Stimulated activated CD4-positive, alpha-beta T cell treated with anti-CD3 and anti-CD28 coated beads, Interleukin-2, amount 100 ng/mL, for 4 hours (primary cell): ENCODE data around the gene TEAD4.

Experiments used
- DNase-seq: peaks from one replicate; pipeline ENCODE4 v3.0.0-alpha.2; 2020; ENCODE audit warnings: low read depth

TEAD4 gene

DNA sequence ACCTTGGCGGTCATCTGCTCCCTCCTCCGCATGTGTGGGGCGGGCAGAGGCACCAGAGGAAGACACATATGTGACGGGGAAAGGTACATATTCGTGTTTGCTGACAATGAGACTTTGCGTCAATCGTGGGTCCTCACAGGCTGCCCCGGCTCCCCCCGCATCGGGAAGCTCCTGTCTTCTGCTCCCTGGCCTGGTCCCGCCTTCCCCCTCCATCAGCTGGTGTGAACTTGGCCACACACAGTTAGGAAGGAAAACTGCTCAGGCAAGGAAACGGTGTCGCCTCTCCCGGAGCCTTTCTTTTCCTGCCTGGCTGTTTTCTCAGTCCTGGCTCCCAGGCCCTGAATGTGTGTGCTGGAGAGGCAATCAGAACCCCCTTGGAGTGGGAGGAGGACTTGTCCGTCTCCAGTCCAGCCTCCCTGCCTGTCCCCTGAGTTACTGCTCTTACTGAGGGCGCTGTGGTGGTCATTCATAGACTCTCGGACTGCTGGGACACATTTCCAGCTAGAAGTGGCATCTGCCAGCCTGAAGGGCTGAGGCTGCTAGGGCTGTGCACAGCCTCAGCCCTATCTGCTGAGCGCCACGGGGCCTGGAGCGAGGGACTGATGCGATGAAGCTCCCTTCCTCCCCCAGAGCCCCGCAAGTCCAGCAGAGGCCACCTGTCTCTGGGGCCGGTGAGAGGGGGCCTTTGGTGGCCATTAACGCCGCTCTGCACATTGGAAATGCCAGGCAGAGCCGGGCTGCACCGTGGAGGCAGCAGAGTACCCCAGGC lies 73.8 kb downstream of the TEAD4 start:
- no peak for DNase-seq

DNA sequence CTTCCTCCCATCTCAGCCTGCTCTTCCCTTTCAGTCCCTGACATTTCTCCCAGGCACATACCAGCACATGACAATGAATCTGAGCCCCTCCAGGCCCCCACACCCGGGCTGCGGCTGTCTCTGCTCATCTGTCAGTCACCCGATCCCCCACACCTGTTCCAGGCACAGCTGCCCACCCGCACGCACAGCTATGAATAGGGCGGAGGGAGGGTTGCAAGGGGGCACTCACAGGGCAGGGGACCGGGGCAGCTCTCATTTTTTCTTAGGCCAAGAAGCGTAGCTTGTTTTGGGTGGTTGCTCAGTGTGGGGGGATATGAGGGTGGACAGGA lies 74.3 kb downstream of the TEAD4 start:
- no peak for DNase-seq

DNA sequence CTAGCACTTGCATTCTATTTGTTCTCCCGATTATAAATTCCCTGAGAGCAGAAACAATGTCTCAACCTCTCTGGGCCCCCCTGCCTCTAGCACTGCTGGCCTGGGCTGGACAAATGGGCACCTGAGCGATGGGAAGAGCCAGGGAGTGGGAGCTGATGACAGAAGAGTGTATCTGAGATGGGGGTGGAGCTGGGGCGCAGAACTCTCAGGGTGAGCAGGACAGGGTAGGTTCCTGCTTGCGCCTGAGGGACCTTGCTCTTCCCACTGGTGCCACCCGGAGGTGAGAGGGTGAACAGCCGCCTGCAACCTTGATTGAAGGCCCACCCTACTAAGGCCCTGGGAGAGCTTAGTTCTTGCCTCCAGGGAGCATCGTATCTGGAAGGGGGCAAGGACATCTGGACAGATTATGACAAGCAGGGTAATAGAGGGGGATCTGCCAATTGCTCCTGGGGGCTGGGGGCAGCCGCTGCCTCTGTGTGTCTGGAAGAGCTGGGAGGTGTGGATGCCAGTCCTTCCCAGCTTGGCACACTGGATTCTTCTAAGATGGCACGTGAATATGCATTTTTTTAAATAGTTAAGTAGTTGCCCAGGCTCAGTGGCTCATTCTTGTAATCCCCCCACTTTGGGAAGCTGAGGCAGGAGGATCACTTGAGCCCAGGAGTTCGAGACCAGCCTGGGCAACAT lies 75.0 kb downstream of the TEAD4 start:
- DNase-seq: no peak

DNA sequence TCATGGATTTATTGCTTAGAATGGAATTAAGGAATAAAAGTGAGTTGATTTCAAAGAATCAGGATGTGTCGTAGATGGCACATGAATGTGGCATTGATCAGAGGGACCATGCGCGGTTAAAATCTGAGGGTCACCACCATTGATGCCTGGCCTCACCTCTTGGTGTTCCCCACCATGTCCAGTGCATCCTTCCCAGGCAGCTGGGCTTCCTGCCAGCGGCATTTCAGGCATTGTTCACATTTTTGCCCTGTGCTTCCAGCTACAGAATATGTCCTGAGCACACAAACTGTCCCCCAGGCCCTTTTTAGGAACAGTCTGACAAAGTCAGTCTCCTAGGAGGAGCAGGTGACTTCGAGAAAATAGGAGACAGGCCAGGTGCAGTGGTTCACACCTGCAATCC lies 76.0 kb downstream of the TEAD4 start:
- DNase-seq: no peak

DNA sequence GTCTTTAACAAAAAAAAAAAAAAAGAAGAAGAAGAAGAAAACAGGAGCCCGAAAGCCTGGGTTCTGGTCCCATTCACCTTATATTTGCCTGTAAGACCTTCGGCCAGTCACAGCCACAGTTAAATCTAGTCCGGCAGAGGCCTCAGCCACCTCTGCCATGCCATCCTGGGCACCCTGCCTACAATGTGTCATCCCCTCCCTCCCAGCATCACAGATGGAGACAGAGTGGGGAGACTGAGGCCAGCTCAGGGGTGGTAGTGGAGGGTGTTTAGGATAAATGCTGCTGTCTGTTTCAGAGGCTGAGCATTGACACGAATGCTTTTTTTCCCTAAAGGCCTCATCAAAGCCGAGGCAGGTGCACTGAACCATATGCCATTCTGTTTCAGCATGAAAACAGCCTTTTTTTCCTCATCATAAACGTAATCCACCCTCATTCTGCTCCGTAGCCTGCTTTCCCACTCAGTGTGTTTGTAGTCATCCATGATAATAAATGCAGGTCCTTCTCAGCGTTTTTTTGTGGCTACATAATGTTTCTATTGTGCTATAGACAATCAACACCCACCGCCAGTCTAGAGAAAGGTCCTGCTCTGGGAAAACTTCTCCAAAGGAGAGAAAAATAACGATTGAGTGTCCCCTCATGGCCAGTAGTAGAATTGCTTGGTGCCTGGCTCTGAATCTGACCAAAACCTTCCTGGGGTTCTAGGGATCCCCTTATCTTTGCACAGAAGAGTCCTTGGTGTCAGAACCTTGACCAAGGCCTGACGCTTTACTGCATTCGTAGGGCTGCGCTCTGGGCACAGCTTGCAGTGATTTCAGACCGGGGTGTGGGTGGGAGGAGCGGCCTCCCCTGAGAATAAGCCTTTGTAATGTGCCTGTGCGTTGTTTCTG lies 76.9 kb downstream of the TEAD4 start:
- no peak for DNase-seq

DNA sequence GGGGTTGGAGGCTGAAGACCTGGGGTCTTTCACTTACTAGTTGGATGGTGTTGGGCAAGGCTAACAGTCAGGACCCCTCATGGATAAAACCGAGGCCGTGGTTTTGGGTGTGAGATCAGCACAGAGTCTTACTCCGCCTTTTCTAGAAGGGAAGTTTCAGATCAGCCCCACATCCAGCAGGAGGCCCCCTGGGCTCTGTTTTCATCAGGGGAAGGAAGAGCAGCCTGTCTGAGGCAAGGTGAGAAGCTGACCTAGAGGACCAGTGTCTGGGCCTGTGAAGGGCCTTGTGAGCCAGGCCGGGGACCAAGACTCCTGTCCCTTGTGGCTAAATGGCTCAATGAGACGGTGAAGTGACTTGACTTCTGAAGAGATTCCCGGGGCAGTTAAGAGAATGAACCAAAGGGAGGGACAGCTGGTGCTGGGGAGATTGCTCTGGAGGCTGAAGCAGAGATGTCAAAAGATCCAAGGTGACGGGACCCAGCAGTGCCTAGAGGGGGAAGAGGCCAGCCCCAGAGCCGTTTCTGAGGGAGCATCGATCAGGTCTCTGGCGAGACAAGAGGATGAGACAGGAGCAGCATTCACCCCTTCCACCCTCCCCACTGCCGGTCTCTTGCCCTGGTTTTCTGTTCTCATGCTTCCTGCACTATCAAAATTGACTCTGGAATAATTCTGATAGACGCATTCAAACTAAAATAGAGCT lies 77.9 kb downstream of the TEAD4 start:
- DNase-seq: no peak

DNA sequence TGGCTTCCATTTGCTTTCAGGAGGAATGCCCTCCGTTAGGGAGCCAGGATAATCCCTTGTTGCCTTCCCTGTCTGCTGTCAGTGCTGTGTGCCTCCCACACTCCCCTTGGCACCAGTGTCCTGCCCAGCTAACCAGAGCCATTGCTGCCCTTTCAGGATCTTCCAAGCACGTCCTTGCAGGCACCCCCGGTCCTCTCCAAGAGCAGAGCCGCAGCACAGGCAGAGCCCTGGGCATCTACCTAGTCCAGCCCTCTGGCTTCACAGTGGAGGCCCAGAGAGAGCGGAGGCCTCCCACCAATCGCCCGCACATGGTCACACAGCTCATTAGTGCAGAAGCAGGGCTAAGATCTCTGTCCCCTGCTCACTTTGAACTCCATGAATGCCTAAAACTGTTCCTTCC lies 79.0 kb downstream of the TEAD4 start:
- DNase-seq: no peak

DNA sequence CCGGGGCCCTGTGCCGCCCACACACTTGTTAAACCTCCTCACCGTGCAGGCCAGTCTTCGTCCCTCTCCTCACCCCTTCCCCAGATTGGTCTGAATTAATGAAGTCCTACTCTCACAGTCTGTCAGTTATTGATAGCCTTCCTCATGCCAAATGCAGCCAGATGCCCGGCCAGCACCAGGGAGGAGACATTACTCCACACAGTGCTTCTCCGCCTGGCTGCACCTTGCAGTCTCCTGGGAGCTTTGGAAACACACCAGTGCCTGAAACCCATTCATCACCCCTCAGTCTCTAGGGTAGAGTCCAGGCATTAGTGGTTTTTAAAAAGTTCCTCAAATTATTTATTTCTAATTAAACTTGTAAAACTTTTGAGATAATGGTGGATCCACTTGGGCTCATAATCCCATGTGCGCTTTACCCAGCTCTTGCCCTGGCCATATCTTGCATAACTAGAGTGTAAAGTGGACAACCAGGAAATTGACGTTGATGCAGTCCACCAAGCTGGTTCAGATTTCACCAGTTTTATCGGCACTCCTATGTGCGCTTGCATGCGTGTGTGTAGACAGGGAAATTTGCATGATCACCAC lies 79.8 kb downstream of the TEAD4 start:
- DNase-seq: no peak

DNA sequence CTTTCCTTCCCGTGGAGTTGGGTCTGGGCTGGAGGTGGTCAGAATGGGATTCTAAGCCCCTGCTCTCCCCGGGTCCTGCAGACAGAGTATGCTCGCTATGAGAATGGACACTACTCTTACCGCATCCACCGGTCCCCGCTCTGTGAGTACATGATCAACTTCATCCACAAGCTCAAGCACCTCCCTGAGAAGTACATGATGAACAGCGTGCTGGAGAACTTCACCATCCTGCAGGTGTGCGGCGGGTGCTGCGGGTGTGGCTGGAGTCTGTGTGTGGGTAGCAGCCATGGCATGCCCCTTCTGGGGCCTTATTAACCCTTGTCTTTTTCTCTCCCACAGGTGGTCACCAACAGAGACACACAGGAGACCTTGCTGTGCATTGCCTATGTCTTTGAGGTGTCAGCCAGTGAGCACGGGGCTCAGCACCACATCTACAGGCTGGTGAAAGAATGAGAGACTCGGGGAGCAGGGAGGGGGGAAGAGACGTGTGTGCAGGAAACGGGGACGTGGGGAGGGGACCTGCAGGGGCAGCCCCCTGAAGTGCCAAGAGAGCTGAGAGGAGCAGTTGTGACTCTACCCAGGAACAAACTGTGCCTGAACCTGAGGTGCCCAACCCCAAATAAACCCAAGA lies 80.9 kb downstream of the TEAD4 start:
- no peak for DNase-seq

DNA sequence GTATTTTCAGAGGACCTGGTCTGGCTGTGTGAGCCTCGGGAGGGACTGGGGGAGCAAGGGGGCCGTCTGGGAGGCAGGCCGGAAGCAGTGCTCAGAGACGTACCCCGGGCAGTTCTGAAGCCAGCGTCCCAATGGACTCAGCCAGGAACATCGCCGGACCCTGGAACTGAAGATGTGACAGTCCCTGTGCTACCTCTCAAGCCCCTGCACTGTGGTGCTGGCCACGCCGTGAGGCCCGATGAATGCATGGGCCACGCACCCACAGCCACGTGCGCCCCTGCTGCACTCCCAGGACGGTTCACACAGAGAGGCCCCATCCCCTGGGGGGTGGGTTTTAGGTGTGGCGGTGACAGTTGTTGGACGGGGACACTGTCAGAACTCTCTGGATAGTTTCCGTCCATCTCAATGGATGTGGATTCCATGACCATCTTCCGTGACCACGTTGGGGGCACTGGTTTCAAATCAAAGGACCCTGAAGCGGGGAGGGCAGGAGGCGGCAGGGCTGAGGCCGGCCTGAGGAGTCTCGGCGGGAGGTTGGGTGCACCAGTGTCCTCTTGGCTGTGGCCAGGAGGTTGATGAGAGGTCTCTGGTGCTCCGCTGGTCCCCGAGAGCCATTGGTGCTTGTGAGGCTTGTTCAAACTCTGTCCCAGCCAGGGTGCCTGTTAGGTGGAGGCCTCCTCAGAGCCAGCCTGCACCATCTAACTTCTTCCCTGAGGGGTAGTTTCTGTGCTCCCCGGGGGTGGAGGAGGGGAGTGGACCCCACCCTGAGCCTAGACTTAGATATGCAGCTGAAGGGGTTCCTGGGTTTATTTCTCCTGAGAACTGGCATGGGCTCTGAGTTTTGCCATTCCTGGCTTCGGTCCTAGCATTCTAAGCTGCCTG lies 81.7 kb downstream of the TEAD4 start:
- no peak for DNase-seq

DNA sequence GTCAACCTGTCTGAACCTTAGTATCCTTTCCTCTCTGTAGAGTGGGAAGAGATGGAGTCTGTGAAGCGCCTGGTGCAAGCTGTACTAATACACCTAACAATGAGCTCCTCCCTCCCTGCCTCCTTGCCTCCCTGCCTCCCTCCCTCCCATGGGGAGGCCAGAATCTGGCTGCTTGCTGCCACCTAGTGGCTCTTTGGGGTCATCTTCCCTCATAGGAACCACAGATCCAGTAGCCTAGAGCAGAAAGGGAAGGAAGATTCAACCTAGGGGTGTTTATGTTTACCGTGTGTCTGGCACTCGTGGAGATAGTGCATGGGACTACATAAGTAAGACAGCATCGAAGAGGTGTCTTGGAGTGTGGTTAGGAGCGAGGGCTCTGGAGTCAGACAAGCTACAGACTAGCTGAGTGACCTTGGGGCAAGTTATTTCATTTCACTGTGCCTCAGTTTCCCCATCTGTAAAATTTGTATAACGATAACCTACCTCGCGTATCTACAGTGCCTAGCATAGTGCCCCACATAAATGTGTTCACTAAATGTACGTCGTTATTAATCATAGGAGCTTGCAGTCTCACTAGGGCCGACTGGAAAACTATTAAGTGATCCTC lies 82.5 kb downstream of the TEAD4 start:
- peak; percentile 23 for DNase-seq

DNA sequence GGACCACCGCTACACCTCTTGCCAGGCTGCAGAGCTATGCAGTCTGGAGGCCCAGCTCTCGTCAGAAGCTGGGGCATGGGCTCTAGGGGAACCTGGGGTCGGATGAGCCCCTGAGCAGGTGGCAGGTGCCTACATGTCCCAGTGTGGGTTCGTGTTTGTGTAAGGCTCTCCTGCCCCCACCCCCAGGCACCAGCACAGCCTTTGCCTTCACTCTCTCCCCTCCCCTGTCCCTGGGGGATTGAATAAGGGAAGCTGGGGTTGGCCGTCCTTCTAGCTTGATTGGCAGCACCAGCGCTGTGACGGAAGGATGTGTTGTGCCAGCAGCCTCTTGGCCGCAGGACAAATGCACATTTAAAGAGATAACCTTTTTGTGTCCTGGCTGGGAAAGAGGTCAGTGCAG lies 83.2 kb downstream of the TEAD4 start:
- DNase-seq: no peak

DNA sequence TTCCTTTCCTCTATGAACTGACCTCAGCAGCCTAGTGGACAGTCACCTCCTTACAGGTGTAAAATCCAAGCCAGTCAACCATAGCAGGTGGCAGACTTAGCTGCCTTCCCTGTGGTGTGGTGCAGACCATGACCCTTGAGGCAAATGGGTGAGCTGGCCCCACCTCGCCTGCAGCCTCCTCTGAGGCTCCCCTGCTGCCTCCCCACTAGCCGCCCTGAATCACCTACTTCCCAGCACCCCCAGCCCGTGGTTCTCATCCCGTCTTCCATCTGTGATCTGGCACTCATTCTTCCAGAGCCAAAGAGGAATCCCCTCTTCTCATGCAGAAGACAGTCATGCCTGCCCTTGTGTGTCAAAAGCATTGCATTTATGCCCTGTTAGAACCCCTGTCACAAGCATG lies 83.6 kb downstream of the TEAD4 start:
- DNase-seq: no peak

DNA sequence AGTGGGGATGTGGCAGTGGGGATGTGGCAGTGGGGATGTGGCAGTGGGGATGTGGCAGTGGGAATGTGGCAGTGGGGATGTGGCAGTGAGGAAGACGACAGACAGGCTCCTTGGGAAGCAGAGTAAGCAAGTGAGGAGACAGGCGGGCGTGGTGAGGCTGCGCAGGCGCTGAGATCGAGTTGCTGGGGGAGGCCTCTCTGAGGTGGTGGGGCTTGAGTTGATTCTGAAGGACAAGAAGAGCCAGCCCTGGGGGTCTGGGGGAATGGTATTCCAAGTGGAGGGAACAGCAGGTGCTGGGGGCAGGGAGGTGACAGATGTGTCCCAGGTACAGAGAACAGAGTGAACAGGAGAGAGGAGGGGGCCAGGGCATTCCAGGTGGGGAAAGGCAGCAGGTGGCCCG lies 84.2 kb downstream of the TEAD4 start:
- no peak for DNase-seq

DNA sequence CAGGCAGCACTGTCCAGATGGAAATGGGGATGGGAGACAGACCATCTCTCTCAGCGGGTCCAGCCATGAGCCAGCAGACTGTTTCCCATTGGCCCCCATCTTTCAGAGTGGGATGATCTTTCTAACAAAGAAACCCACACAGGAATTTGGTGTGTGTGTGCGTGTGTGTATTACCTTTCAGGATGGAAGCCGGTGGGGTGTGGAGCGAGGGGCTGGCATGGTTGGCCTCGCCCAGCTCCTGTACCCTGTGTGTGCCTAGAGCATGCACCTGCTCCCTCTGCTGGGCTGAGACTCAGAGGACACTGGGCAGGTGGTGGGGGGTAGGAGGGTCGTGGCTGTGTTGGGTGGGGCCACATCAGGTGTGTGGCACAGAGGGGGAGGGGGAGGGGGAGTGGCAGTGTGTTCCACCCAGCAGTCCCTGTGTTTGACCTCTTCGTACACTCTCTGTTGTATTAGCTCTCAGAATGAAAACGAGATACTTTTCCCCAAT lies 85.0 kb downstream of the TEAD4 start:
- no peak for DNase-seq

DNA sequence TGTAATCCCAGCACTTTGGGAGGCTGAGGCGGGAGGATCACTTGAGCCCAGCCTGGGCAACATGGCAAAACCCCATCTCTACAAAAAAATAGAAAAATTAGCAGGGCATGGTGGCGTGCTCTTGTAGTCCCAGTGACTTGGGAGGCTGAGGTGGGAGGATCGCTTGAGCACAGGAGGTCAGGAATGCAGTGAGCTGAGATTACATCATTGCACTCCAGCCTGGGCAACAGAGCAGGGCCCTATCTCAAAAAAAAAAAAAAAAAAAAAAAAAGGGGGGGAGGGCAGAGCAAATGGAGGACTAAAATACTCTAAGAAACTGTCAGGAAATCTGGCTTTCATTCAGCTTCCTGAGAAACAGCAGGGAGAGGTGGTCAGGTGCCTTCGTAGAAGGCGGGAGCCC lies 86.3 kb downstream of the TEAD4 start:
- DNase-seq: no peak

DNA sequence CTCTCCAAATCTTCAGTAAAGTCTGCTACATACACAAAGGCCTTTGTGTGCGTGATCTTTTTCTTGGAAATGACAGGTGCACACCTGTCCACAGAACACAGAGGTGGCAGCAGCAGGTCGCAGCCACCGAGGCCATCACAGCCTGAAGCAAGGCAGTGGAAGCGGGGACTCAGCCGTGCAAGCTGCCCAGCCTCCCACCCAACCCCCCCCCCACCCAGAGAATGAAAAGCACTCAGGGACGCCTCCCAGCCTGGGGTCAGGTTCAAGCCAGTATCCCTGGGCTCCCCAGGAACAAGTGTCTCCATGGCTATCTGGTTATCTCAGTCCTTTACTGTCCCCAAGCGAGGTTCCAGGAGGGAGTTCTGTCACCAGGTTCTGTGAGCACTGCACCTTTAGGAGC lies 86.8 kb downstream of the TEAD4 start:
- DNase-seq: no peak

DNA sequence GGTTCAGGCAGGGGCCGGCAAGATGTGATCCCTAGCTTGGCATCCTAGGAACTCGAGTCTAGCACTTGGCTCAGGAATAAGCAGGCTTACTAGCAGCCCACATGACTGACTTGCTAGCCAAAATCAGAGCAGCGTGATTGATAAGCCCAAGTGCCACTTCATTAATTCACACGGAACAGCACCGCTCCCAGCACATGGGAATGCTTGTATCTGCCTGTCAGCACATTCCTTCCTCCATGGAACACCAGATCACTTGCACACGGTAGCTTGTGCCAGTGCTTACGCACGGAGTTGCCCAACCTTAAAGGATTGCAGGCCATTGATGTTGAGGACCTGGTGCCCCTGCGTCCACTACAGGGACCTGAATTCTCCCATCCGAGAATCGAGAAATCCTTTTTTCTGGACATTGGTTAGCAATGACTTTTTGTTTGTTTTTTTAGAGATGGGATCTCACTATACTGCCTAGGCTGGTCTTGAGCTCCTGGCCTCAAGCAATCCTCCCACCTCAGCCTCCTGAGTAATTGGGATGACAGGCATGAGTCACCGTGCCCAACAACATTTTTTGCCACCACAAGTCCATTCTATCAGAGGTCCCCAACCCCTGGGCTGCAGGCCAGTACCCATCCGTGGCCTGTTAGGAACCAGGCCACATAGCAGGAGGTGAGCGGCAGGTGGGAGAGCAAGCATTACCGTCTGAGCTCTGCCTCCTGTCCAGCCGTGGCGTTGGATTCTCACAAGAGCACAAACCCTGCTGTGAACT lies 87.4 kb downstream of the TEAD4 start:
- DNase-seq: no peak

DNA sequence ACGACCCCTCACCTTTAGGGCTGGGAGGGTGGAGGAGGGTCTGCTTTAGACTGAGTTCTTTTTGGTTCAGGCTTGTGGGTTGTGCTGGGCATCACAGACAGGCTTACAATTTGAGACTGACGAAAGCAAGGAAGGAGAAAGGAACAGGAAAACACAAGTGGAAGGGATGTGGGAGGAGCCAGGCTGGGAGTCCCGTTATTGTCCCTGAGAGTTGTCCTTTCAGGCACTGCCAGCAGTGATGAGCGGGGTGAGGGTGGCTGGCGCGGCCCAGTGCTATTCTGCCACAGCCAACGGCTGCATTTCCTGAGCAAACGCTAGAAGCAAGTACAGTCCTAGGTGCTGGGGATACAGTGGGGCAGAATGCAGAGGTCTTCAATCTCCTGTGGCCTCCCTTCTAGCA lies 88.8 kb downstream of the TEAD4 start:
- no peak for DNase-seq
